ENCODE measurements around the gene PPP1R3E.

DNA sequence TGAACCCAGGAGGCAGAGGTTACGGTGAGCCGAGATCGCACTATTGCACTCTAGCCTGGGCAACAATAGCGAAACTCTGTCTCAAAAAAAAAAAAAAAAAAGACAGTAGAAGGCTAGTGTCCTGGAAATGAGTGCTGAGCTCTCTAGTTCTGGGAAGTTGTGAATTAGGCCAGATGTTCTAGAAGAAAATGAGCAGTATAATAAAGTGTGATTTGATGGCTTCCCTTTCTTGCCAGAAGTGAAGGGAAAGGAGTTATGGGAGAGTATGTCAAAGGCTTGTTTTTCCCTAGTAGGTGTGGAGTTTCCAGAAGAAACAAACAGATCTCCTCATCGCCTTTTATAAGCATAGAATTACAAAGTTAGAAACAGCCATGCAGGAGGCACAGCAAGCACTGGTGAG, 44.4 kb downstream of the PPP1R3E start:
- TF ChIP-seq, protein P1, sequence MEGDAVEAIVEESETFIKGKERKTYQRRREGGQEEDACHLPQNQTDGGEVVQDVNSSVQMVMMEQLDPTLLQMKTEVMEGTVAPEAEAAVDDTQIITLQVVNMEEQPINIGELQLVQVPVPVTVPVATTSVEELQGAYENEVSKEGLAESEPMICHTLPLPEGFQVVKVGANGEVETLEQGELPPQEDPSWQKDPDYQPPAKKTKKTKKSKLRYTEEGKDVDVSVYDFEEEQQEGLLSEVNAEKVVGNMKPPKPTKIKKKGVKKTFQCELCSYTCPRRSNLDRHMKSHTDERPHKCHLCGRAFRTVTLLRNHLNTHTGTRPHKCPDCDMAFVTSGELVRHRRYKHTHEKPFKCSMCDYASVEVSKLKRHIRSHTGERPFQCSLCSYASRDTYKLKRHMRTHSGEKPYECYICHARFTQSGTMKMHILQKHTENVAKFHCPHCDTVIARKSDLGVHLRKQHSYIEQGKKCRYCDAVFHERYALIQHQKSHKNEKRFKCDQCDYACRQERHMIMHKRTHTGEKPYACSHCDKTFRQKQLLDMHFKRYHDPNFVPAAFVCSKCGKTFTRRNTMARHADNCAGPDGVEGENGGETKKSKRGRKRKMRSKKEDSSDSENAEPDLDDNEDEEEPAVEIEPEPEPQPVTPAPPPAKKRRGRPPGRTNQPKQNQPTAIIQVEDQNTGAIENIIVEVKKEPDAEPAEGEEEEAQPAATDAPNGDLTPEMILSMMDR (IDR thresholded peaks at IDR 0.05): no peak
- no peak for TF ChIP-seq POLR2A (IDR thresholded peaks at IDR 0.05)

All from Peyer's patch (tissue), 4 donors.